HG02571 (cell line): Measurements from ENCODE around the gene MXD1.
"Not testable (repeated sequence)": the region's sequence is repeated elsewhere in the genome, so short reads cannot be mapped to it uniquely, and the experiment has no call there.

Source experiments
- ATAC-seq: cut with Tn5 transposase; IDR thresholded peaks from one replicate; pipeline ENCODE4 v1.9.1; 2021; ENCODE audit warnings: mild to moderate bottlenecking, moderate library complexity; ENCODE audit not compliant: unreplicated experiment

The MXD1 gene, protein sequence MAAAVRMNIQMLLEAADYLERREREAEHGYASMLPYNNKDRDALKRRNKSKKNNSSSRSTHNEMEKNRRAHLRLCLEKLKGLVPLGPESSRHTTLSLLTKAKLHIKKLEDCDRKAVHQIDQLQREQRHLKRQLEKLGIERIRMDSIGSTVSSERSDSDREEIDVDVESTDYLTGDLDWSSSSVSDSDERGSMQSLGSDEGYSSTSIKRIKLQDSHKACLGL

GRCh38 chr2:69914950-69915945 lies at the start of gene MXD1:
MXD1 (plus strand) TSS chr2:69915109; CDS start chr2:69915331, 222 bp downstream.
- no peak for ATAC-seq

DNA sequence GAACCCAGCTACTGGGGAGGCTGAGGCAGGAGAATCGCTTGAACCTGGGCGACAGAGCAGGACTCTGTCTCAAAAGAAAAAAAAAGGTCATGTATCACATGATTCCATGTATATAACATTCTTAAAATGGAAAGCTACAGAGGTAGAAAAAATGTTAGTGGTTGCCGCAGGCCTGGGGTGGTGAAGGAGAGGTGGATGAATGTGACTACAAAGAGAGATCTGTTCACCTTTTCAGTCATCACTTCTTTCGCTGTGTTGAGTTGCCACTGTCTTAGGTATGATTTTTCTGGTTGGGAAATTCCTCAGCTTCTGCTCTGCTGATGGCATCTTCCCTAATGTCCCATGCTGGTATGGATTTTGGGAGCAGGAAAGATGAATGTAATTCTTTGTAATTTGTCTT lies 26.5 kb upstream of the MXD1 start:
- ATAC-seq, result no peak

GRCh38 chr2:69889302-69889701 lies 25.6 kb upstream of the MXD1 start:
- no peak for ATAC-seq

DNA sequence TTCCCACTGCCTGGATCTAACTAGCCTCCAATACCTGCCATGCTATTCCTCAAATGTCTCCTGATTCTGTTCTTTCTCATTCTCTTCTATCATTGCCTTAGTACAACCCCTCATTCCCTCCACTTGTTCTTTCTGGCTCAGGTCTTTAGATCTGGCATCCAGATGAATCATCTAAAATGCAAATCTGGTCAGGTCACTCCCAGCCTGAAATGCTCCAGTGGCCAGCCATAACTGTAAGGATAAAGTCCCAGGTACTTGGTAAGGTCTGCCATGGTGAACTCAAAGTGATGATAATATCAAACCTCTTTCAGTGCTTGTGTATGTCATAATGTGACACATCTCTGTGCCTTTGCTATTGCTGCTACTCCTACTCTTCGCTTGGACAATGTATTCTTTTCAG lies 24.0 kb upstream of the MXD1 start:
- ATAC-seq, result no peak

DNA sequence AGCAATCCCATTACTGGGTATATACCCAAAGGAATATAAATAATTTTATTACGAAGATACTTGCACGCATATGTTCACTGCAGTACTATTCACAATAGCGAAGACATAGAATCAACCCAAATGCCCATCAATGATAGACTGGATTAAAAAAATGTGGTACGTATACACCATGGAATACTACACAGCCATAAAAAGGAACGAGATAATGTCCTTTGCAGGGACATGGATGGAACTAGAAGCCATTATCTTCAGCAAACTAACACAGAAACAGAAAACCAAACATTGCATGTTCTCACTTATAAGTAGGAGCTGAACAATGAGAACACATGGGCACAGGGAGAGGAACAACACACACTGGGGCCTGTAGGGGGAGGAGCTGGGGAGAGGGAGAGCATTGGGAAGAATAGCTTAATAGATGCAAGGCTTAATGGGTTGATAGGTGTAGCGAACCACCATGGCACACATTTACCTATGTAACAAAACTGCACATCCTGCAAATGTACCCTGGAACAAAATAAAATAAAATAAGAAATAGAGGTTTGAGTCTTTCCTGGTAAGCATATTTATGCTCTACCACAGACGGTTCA lies 22.0 kb upstream of the MXD1 start:
- ATAC-seq, result not testable (repeated sequence)

DNA sequence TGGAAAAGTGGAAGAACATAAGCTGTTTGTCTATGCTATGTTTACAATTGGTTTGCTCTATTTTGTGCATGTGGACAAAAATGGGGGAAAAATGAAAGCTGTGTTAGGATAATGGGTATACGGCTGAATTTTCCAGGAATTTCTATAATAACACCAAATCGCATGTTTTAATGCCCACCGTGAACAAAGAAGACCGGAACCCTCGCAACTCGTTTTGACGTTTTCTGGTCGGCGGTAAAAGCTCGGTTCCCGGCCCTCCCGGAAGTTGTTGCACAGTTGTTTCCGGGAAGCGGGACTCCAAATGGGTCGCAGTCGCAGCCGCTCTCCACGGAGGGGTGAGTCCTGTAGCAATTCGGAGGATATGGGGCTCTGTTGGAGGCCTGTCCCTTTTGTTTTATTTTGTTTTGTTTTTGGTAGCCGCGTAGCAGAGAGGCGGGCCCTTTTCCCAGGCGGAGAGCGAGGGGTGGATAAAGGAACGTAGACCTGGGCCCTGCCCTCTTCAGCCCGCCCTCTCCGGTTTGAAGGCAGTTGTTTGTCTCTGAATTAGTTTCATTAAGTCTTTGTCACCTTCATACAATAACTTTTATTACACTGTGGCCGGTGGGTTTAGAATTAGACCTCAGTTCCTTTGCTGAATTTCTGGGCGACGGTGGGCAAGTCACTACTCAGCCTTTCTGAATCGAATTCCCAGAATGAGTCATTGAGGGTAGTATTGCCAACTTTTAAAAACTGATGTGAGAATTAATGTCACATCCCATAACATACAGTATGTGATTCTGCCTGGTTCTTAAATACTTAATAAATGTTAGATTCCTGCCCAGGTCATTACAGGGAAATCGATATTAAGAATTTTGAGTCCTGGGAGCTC lies 21.0 kb upstream of the MXD1 start, which contains the start of gene SNRNP27:
Gene SNRNP27, plus strand, starts transcription at position 273 of the 868 bp plus-strand sequence. Its CDS starts 29 bp downstream, at position 302.
- ATAC-seq, result peak; percentile 63

DNA sequence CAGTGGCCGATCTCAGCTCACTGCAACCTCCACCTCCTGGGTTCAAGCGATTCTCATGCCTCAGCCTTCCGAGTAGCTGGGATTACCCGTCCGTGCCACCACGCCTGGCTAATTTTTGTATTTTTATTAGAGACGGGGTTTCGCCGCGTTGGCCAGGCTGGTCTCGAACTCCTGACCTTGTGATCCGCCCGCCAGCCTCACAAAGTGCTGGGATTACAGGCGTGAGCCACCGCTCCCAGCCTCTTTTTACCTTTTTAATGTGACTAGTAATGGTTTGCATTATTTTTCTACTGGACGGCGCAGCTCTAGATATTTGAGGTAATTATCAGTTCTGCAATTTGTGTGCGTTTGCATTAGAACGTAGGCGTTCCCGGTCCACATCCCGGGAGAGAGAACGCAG lies 20.2 kb upstream of the MXD1 start:
- ATAC-seq, result not testable (repeated sequence)

GRCh38 chr2:69902213-69902922 lies 12.5 kb upstream of the MXD1 start:
- no peak for ATAC-seq

GRCh38 chr2:69907216-69907615 lies 7.7 kb upstream of the MXD1 start:
- no peak for ATAC-seq

GRCh38 chr2:69911985-69912563 lies 2.8 kb upstream of the MXD1 start:
- ATAC-seq, result no peak

DNA sequence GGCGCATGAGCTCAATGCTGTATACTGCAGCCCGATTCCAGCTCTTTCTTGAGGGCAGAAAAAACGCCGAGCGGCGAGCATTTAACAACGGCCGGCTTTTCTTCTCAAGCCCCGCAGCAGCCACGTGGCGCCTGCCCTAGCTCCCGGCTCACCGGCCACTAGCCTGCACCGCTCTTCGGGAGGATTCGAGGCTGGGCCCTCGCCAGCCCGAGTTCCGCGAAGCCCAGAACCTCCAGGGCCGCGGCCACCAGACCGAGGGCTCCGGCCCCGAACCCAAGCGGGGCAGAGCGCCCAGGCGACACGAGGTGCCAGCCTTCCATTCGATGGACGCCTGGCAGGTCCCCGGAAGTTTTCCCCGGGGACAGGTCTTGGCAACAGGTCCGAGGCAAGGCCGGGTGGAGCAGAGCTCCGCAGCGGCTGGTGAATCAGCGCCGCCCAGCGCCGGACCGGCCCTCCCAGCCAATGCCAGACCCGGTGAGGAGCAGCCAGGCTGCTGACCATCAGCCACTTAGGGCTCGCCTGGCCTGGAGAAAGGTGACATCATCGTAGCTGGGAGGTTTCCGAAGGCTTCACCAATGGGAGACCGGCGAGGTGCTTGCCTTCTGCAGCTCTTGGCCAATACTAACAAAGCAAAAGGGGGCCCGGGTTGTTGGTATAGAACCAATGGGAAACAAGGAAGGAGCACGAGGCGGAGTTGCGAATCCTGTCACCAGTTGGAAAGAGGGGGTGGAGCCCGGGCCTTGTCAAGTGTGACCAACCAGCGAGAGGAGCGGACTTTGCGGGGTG lies 552 bp upstream of the MXD1 start:
- ATAC-seq, result peak; percentile 90

GRCh38 chr2:69916106-69916505 lies 1.2 kb downstream of the MXD1 start:
- no peak for ATAC-seq

DNA sequence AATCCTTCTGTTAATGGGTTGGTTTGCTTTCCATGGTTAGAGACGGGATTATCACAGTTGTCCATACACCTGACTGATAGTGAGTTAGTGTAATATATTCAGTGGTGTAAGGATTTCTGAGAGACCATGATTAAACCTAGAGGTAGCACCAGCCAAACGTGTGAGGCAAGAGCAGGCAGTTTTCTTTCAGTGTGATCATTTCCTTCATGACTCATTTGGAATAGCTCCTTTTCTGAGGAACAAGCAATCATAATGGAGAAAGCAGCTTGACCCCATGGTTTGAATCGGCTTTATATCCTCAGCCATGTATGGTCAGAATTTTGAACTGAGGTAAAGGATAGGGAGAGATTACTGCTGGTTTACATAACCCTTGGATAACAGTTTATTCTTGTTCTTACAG lies 2.9 kb downstream of the MXD1 start:
- no peak for ATAC-seq

DNA sequence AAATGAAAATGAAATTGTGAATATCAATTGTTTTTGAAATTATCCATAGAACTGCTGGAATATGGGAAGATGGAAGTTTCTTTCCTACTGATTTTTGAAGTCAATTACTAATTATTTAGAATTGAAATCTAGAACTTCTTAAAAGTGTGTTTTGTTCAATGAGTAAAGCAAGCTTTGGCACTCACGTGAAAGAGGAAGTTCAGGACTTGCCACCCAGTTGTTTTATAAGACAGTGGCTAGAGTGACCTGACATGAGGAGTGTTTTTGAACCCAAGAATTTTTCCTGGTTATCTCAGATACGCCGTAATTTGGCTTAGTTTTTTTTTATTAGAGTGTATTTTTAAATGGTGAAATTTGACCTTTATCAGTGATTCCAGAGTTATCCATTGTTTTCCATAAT lies 3.5 kb downstream of the MXD1 start:
- ATAC-seq, result no peak

- no peak for ATAC-seq
Measured at GRCh38 chr2:69923116-69923515, 8.2 kb downstream of the MXD1 start.

GRCh38 chr2:69926849-69927515 lies 12.1 kb downstream of the MXD1 start:
- ATAC-seq, result no peak

GRCh38 chr2:69931832-69932595 lies 17.1 kb downstream of the MXD1 start:
- no peak for ATAC-seq

DNA sequence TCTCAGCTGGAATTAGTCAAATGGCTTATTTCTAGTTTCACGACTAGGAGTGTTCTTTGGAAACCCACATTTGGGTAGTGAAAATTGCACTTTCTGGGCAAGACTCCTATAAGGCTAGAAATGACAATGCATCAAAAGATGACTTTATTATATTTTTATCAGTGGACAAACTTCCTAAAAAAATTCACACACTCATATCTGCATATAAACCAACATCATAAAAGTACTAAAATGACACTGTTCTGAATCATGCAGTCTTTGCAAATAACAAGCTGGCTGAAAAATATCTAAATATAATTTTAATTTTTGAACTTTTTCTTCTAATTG lies 17.6 kb downstream of the MXD1 start:
- ATAC-seq, result no peak
